ENCODE measurements around the gene MMP17.

Gene MMP17

DNA sequence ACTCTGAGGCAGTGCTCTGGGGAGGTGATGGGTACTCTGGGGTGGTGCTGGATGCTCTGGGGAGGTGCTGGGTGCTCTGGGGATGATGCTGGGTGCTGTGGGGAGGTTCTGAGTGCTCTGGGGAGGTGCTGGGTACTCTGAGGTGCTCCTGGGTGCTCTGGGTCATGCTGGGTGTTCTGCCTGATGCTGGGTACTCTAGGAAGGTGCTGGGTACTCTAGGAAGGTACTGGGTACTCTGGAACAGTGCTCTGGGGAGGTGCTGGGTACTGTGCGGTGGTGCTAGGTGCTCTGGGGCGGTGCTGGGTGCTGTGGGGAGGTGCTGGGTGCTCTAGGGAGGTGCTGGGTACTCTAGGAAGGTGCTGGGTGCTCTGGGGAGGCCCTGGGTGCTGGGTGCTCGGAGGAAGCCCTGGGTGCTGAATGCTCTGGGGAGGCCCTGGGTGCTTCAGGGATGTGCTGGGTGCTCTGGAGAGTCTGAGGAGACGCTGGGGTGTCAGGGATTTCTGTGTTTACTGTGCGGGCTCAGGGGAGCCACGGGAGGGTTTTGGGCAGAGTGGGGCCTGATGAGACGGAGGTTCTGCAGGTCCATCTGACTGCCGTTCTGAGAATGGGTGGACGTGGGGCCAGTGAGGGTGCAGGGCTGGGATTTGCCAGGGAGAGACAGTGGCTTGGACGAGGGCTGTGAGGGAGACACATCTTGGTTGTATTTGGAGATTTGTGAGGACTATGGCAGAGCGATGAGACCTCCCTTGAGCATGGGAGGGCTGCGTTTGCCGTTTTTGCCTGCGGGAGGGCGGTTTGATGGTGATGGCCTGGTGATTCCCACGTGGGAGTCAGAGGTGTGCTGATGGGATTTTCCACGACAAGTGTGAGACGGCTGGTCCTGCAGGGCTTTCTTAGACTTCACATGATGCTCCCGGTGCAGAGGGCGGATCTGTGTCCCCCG, 30.0 kb downstream of the MMP17 start:
- DNase-seq (ENCODE audit: low spot score), result no peak

DNA sequence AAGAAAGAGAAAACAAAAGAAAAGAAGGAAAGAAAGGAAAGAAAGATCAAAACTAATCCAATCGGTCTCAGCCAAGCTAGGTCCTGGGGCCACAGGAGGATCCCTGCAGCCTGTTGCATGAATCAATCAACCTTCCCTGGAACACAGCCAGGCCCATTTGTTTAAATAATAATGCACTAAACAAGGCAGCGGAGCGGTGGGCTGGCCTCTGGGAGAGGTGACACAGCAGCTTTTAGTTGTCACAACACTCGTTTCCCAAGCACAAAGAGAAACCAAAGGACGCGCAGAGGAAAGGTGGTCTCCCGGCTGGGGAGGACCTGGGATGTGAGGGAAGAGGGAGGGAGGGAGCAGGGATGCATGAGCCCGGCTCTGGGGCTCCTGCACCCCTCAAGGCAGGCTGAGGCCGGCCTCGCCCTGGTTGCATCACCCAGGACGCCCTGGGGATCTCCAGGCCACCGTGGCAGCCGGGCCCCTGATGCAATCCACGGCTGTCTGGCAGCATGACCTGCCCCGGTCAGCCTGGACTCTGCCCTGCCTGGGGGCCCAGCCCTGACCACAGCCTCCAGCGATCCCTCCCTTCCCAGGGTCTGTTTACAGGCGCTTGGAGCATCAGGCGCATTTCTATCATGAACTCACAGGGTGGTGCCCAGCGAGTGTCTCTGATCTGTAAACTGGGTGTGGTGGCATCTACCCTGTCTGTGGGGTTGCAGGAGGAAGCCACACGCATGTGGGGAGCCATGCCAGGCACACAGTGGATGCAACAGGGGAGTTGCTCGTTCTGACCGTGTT, 32.5 kb downstream of the MMP17 start:
- no peak for DNase-seq (ENCODE audit: low spot score)
- TF ChIP-seq, protein P1, sequence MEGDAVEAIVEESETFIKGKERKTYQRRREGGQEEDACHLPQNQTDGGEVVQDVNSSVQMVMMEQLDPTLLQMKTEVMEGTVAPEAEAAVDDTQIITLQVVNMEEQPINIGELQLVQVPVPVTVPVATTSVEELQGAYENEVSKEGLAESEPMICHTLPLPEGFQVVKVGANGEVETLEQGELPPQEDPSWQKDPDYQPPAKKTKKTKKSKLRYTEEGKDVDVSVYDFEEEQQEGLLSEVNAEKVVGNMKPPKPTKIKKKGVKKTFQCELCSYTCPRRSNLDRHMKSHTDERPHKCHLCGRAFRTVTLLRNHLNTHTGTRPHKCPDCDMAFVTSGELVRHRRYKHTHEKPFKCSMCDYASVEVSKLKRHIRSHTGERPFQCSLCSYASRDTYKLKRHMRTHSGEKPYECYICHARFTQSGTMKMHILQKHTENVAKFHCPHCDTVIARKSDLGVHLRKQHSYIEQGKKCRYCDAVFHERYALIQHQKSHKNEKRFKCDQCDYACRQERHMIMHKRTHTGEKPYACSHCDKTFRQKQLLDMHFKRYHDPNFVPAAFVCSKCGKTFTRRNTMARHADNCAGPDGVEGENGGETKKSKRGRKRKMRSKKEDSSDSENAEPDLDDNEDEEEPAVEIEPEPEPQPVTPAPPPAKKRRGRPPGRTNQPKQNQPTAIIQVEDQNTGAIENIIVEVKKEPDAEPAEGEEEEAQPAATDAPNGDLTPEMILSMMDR (IDR thresholded peaks at IDR 0.05; ENCODE audit: extremely low read depth, insufficient read depth, missing control alignments), result no peak
- in situ Hi-C loops (cut with MboI; ENCODE audit: low pct_unique_long_range_greater_than_20kb, low sequenced_read_pairs, unreplicated experiment), result no loop called here

More for the DNA sequence above, 30.0 kb downstream of the MMP17 start:
- TF ChIP-seq, protein P1 (IDR thresholded peaks at IDR 0.05; ENCODE audit: extremely low read depth, insufficient read depth, missing control alignments), result no peak
- in situ Hi-C loops (cut with MboI; ENCODE audit: low pct_unique_long_range_greater_than_20kb, low sequenced_read_pairs, unreplicated experiment), result no loop called here

DNA sequence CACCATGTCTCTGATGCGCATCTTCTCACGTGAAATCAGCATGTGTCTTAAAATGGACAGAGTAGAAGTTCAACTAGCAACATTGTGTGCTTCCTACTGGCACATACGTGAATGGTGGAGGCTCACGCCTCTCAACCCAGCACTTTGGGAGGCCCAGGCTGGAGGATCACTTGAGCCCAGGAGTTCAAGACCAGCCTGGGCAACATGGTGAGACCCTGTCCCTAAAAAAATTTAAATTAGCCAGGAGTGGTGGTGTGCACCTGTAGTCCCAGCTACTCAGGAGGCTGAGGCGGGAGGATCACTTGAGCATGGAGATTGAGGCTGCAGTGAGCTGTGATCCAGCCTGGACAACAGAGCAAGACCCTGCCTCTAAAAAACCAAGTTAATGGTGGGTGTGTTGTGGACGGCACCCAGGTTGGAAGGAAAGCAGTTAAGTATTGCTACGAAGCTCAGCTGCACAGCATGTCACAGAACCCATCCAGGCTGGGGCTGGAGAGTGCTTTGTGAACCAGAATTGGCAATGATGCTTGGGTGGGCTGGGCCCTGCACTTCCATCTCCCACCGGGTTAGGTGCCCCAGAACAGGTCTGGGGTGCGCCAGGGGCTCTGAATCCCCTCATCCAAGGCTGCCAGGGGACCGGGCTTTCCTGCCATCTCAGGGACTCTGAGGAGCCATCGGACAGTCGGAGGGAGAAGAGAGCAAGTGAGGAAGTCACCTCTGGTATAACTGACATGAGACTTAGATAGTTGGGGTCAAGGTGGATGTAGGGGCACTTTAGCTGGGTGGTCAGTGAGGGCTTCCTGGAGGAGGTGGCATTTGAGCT, 33.3 kb downstream of the MMP17 start:
- DNase-seq (ENCODE audit: low spot score), result no peak
- TF ChIP-seq, protein P1 (IDR thresholded peaks at IDR 0.05; ENCODE audit: extremely low read depth, insufficient read depth, missing control alignments), result no peak
- in situ Hi-C loops (cut with MboI; ENCODE audit: low pct_unique_long_range_greater_than_20kb, low sequenced_read_pairs, unreplicated experiment), result no loop called here

DNA sequence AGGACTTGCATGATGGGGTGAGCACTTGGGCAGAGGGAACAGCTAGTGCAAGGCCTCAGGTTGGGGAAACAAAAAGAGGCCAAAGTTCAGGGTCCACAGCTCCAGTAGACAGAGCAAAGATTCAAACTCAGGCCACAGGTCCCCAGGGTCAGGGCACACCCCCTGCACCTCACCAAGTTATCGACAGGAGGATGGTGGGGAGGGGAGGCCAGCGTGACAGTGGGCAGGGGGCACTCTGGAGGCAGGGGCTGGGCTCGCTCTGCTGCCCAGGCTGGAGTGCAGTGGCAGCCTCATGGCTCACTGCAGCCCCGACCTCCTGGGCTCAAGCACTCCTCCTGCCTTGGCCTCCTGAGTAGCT, 33.9 kb downstream of the MMP17 start:
- DNase-seq (ENCODE audit: low spot score), result no peak
- TF ChIP-seq, protein P1 (IDR thresholded peaks at IDR 0.05; ENCODE audit: extremely low read depth, insufficient read depth, missing control alignments), result no peak
- in situ Hi-C loops (cut with MboI; ENCODE audit: low pct_unique_long_range_greater_than_20kb, low sequenced_read_pairs, unreplicated experiment), result no loop called here

DNA sequence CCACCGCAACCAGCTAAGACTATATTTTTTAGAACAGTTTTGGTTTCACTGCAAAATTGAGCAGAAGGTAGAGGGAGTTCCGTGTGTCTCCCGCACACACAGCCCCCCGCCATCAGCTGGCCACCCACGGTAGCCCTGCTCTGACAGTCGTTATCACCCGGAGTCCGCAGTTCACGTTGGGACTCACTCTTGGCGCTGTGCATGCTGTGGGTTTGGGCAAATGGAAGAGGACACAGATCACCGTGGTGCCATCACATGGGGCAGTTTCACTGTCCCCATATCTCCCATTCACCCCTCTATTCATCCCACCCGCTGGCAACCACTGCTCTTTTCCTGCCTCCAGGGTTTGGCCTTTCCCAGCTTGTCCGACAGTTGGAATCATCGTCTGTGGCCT, 34.4 kb downstream of the MMP17 start:
- TF ChIP-seq, protein P1 (IDR thresholded peaks at IDR 0.05; ENCODE audit: extremely low read depth, insufficient read depth, missing control alignments), result no peak
- in situ Hi-C loops (cut with MboI; ENCODE audit: low pct_unique_long_range_greater_than_20kb, low sequenced_read_pairs, unreplicated experiment), result no loop called here
- DNase-seq (ENCODE audit: low spot score), result no peak
